ENCODE results near the gene FANCC.

GRCh38 chr9:95355500-95355899 is 38.0 kb upstream of the FANCC start:
- TF ChIP-seq GABPA (IDR thresholded peaks at IDR 0.05; ENCODE audit: low read depth) (no peak), CTCF (IDR thresholded peaks at IDR 0.05) (no peak), POLR2AphosphoS5 (IDR thresholded peaks at IDR 0.05; ENCODE audit: low read depth, low read length) (no peak), PBX3 (IDR thresholded peaks at IDR 0.05) (no peak), YY1 (IDR thresholded peaks at IDR 0.05; ENCODE audit: low read depth) (no peak), RFX5 (IDR thresholded peaks at IDR 0.05; ENCODE audit: low read length) (no peak), EP300 (IDR thresholded peaks at IDR 0.05; ENCODE audit: borderline replicate concordance in 1 of 2, low read depth in 1 of 2, low read length in 1 of 2) (no peak), RAD21 (IDR thresholded peaks at IDR 0.05; ENCODE audit: low read length) (no peak), TEAD4 (IDR thresholded peaks at IDR 0.05; ENCODE audit: borderline replicate concordance, insufficient read depth) (no peak), TCF12 (IDR thresholded peaks at IDR 0.05) (no peak), TAF1 (IDR thresholded peaks at IDR 0.05; ENCODE audit: borderline replicate concordance, low read depth, low read length) (no peak), MAX (IDR thresholded peaks at IDR 0.05; ENCODE audit: low read depth) (no peak), MXI1 (IDR thresholded peaks at IDR 0.05; ENCODE audit: low read depth, low read length) (no peak), USF2 (IDR thresholded peaks at IDR 0.05; ENCODE audit: borderline replicate concordance, low read depth, low read length) (no peak)
